Skeletal muscle satellite cell (primary cell): Measurements from ENCODE around the gene FGFR1OP2.

Experiments
- H3K27me3 ChIP-seq: 2 replicates; pipeline ENCODE4 v1.7.0; 2013; ENCODE audit warnings: low read length; ENCODE audit not compliant: control insufficient read depth, insufficient read depth
- H3K36me3 ChIP-seq: 2 replicates; pipeline ENCODE4 v1.7.0; 2013; ENCODE audit warnings: mild to moderate bottlenecking, control low read depth, low read length; ENCODE audit not compliant: insufficient read depth
- H3K4me1 ChIP-seq: 2 replicates; pipeline ENCODE4 v1.7.0; 2013; ENCODE audit warnings: low read length; ENCODE audit not compliant: control insufficient read depth, insufficient read depth
- H3K4me2 ChIP-seq: 2 replicates; pipeline ENCODE4 v1.7.0; 2013; ENCODE audit warnings: mild to moderate bottlenecking, low read length
- H3K4me3 ChIP-seq: 2 replicates; pipeline ENCODE4 v1.7.0; 2013; ENCODE audit warnings: low read length
- H3K9ac ChIP-seq: 2 replicates; pipeline ENCODE4 v1.7.0; 2013; ENCODE audit warnings: mild to moderate bottlenecking, low read depth, low read length, moderate library complexity
- H3K9me3 ChIP-seq: replicated peaks from 2 replicates; pipeline ENCODE4 v1.7.0; 2013; ENCODE audit warnings: mild to moderate bottlenecking, control low read depth, low read length

FGFR1OP2 gene

GRCh38 chr12:26987634-26988424 is 49.6 kb downstream of the FGFR1OP2 start:
- Histone ChIP-seq H3K9ac (no peak overlapping the region), H3K9me3 (no peaks in the 10 kb centered on the region), H3K4me3 (no peak overlapping the region), H3K36me3 (peaks cover 3% of the 10 kb centered on the region), H3K4me2 (no peak overlapping the region), H3K27me3 (no peaks in the 10 kb centered on the region), H3K4me1 (no peaks in the 10 kb centered on the region)

DNA sequence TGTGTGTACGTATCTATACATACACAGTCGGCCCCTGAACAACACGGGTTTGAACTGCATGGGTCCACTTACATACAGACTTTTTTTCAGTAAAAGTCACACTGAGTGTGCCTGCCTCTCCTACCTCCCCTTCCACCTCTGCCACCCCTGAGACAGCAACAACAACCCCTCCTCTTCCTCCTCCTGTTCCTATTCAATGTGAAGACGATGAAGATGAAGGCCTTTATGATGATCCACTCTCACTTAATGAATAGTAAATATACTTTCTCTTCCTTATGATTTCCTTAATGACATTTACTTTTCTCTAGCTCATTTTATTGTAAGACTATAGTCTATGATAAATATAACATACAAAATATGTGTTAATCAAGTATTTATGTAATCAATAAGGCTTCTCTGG is 50.4 kb downstream of the FGFR1OP2 start:
- H3K36me3 ChIP-seq = peaks cover 3% of the 10 kb centered on the region
- no peaks in the 10 kb centered on the region for H3K9me3 ChIP-seq
- H3K27me3 ChIP-seq = no peaks in the 10 kb centered on the region
- no peak overlapping the region for H3K4me3 ChIP-seq
- no peak overlapping the region for H3K9ac ChIP-seq
- H3K4me1 ChIP-seq = no peaks in the 10 kb centered on the region
- no peak overlapping the region for H3K4me2 ChIP-seq

DNA sequence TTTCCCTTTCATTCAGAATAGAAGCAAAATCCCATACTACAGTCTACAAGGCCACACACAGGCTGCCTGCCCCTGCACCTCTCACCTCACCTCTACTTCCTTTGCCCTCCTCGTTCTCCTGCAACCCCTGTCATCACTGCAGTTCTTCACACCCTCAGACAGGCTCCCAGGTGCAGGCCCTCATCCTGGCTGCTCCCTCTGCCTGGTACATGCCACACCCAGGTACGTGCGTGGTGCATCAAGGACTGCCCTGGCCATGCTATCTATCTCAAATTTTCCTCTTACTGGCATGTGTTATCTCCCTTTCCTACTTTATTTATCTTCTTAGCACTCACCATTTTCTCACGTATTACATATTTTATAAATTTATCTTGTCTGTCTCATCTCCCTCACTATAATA is 51.6 kb downstream of the FGFR1OP2 start:
- no peaks in the 10 kb centered on the region for H3K27me3 ChIP-seq
- peaks cover 4% of the 10 kb centered on the region for H3K36me3 ChIP-seq
- no peaks in the 10 kb centered on the region for H3K9me3 ChIP-seq
- no peak overlapping the region for H3K4me2 ChIP-seq
- H3K4me1 ChIP-seq = no peaks in the 10 kb centered on the region
- no peak overlapping the region for H3K4me3 ChIP-seq
- H3K9ac ChIP-seq = no peak overlapping the region

- Histone ChIP-seq H3K36me3 (peaks cover 7% of the 10 kb centered on the region), H3K9me3 (no peaks in the 10 kb centered on the region), H3K4me1 (no peaks in the 10 kb centered on the region), H3K9ac (no peak overlapping the region), H3K4me3 (no peak overlapping the region), H3K4me2 (no peak overlapping the region), H3K27me3 (no peaks in the 10 kb centered on the region)
These were observed 53.6 kb downstream of the FGFR1OP2 start for GRCh38 chr12:26991826-26992225.

DNA sequence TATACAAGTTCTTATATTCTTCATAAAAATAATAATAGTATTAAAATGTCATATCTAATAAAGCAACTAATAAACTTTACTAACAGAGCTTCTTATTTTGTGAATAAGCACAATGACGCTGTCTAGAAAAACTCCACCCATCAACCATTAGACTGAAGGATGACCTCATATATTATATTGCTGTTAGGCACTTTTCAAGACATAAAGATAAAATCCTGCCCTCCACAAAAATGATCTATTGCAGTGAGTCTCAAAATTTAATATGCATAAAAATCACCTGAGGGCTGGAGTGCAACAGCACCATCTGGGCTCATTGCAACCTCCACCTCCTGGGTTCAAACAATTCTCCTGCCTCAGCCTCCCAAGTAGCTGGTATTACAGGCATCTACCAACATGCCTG is 55.8 kb downstream of the FGFR1OP2 start:
- Histone ChIP-seq H3K4me1 (no peaks in the 10 kb centered on the region), H3K27me3 (no peaks in the 10 kb centered on the region), H3K9me3 (no peaks in the 10 kb centered on the region), H3K36me3 (peaks cover 15% of the 10 kb centered on the region), H3K4me3 (no peak overlapping the region), H3K4me2 (no peak overlapping the region), H3K9ac (no peak overlapping the region)

DNA sequence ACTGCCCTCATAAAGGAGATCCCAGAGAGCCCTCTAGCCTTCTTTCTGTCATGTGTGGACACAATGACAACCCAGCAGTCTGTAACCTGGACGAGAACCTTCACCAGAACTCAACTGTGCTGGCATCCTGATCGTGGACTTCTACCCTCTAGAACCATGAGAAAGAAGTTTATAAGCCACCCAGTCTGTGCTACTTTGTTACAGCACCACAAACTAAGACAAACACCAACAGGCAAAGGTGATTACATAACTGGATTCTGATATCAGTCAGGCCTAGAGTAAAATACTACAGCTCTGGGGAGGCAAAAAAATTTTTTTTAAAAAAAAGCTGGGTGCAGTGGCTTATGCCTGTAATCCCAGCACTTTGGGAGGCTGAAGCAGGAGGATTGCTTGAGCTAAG is 57.4 kb downstream of the FGFR1OP2 start:
- no peak overlapping the region for H3K4me2 ChIP-seq

GRCh38 chr12:26997003-26997402 is 58.7 kb downstream of the FGFR1OP2 start:
- H3K4me2 ChIP-seq = no peak overlapping the region
- no peaks in the 10 kb centered on the region for H3K9me3 ChIP-seq
- H3K27me3 ChIP-seq = no peaks in the 10 kb centered on the region
- H3K9ac ChIP-seq = no peak overlapping the region
- peaks cover 12% of the 10 kb centered on the region for H3K36me3 ChIP-seq
- no peaks in the 10 kb centered on the region for H3K4me1 ChIP-seq
- no peak overlapping the region for H3K4me3 ChIP-seq

More for the DNA sequence above, 57.4 kb downstream of the FGFR1OP2 start:
- Histone ChIP-seq H3K36me3 (peaks cover 15% of the 10 kb centered on the region), H3K4me1 (no peaks in the 10 kb centered on the region), H3K27me3 (no peaks in the 10 kb centered on the region), H3K9ac (no peak overlapping the region), H3K4me3 (no peak overlapping the region), H3K9me3 (no peaks in the 10 kb centered on the region)

DNA sequence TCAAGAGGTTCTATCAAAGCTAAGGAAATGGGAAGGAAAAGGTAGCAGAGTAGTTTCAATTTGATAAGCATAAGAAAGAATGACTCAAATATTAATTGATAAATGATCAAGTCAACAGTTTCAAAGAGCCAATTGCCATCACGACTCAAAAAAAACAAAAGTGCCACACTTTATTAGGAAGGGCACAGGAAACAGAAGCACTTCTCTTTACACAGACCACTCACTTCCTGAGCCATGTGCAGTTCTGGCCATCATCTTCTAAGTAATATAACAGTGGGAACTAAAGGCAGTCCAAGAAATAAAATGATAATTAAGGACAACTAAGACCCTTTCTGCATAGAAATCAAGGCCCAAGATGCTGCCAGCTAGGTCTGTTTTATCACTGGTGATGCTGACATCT is 62.7 kb downstream of the FGFR1OP2 start:
- H3K9ac ChIP-seq = no peak overlapping the region
- peaks cover 9% of the 10 kb centered on the region for H3K36me3 ChIP-seq
- no peak overlapping the region for H3K4me3 ChIP-seq
- no peak overlapping the region for H3K4me2 ChIP-seq
- no peaks in the 10 kb centered on the region for H3K4me1 ChIP-seq
- no peaks in the 10 kb centered on the region for H3K27me3 ChIP-seq
- no peaks in the 10 kb centered on the region for H3K9me3 ChIP-seq

DNA sequence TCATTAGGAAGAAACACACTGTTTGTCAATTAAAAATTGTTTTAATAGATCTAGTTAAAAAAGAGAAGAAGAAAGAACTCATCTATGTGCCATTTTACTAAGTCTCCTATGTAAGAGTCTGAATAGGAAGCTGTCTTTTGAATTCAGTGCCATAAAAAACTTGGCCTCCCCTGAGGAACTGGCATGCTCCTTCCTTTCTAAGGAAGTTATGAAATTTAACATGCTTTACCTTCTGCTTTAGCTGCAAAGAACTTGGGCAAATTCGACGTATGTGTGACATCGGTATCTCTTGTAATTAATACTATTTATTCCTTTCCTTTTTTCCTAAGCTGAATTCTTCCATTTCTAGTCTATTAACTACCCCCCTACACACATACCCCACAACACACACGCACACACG is 63.4 kb downstream of the FGFR1OP2 start:
- Histone ChIP-seq H3K4me3 (no peak overlapping the region), H3K9me3 (no peaks in the 10 kb centered on the region), H3K4me1 (no peaks in the 10 kb centered on the region), H3K9ac (no peak overlapping the region), H3K4me2 (no peak overlapping the region), H3K36me3 (peaks cover 9% of the 10 kb centered on the region), H3K27me3 (no peaks in the 10 kb centered on the region)

- Histone ChIP-seq H3K4me3 (no peak overlapping the region), H3K9ac (no peak overlapping the region)
These were observed 63.9 kb downstream of the FGFR1OP2 start for GRCh38 chr12:27002141-27002540.

DNA sequence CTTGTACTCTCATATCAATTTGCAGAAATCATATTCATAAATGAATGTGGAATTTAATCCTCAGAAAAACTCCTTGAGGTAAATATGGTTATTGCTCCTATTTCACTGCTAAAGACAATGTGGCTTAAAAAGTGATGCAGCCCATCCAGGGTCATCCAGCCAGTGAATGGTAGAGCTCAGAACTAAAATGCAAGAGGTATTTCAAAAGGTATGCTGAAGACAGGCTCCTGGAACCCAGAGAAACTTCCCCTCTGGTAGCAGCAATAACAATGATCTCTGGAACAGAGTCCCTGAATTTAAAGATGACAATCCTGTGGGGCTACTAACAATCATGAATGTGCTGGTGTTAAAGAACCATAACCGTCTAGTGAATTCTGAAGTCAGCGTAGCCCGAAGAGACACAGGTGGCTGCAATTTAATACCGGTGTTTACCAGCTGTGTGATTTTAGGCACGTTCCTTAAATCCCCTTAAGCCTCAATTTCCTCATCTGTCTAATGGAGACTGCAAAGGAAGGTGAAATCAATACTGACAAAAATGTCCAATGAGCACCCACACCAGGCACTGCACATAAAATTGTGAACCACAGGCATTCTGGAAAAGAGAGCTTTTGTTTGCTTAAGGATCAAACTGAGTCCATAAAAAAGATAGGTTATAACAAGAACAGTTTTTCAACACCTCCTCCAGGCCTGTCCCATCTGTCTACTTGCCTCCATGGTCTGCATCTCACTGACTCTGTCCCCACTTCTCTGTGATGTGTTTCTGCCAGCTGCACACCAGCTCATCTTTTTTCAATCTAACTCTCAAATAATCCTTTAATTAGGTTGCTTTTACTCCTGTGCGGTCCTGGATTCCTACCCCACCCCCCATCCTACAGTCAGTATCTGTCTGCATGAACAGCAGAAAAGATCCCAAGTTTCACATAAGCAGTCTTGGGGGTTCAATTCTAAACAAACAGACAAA is 65.4 kb downstream of the FGFR1OP2 start:
- no peak overlapping the region for H3K9ac ChIP-seq
- H3K4me3 ChIP-seq = no peak overlapping the region
- H3K27me3 ChIP-seq = no peaks in the 10 kb centered on the region
- H3K9me3 ChIP-seq = no peaks in the 10 kb centered on the region
- no peak overlapping the region for H3K4me2 ChIP-seq
- H3K36me3 ChIP-seq = no peaks in the 10 kb centered on the region
- H3K4me1 ChIP-seq = no peaks in the 10 kb centered on the region

More at GRCh38 chr12:27002141-27002540, 63.9 kb downstream of the FGFR1OP2 start:
- H3K9me3 ChIP-seq = no peaks in the 10 kb centered on the region
- peaks cover 5% of the 10 kb centered on the region for H3K36me3 ChIP-seq
- no peaks in the 10 kb centered on the region for H3K27me3 ChIP-seq
- H3K4me1 ChIP-seq = no peaks in the 10 kb centered on the region
- H3K4me2 ChIP-seq = no peak overlapping the region
